Stimulated activated naive CD4-positive, alpha-beta T cell treated with Interleukin-2 at 50 U/mL for 16 hours (primary cell): ENCODE data around the gene CCDC6.

ENCODE experiments used
- DNase-seq: peaks from one replicate; lab custom pipeline; 2025; lab: John Stamatoyannopoulos, UW

CCDC6 gene

GRCh38 chr10:59851864-59852263 lies 54.5 kb downstream of the CCDC6 start:
- DNase-seq = no peak

GRCh38 chr10:59847888-59848287 lies 58.5 kb downstream of the CCDC6 start:
- no peak for DNase-seq

- DNase-seq = no peak
Measured at GRCh38 chr10:59847326-59847725, 59.0 kb downstream of the CCDC6 start.

GRCh38 chr10:59844436-59844835 lies 61.9 kb downstream of the CCDC6 start:
- no peak for DNase-seq

GRCh38 chr10:59843748-59844147 lies 62.6 kb downstream of the CCDC6 start:
- DNase-seq = no peak

GRCh38 chr10:59839576-59839975 lies 66.8 kb downstream of the CCDC6 start:
- DNase-seq = no peak

GRCh38 chr10:59838085-59838789 lies 68.1 kb downstream of the CCDC6 start:
- no peak for DNase-seq

- no peak for DNase-seq
Measured at GRCh38 chr10:59833810-59834209, 72.5 kb downstream of the CCDC6 start.

GRCh38 chr10:59832506-59832905 lies 73.8 kb downstream of the CCDC6 start:
- DNase-seq = no peak

GRCh38 chr10:59831658-59832503 lies 74.5 kb downstream of the CCDC6 start:
- no peak for DNase-seq

- DNase-seq = no peak
Measured at GRCh38 chr10:59830601-59831259, 75.6 kb downstream of the CCDC6 start.

- DNase-seq = no peak
Measured at GRCh38 chr10:59829601-59830000, 76.8 kb downstream of the CCDC6 start.

GRCh38 chr10:59829024-59829423 lies 77.3 kb downstream of the CCDC6 start:
- DNase-seq = no peak

GRCh38 chr10:59825932-59826331 lies 80.4 kb downstream of the CCDC6 start:
- DNase-seq = no peak

- no peak for DNase-seq
Measured at GRCh38 chr10:59823751-59824150, 82.6 kb downstream of the CCDC6 start.

GRCh38 chr10:59823111-59823510 lies 83.2 kb downstream of the CCDC6 start:
- no peak for DNase-seq

- DNase-seq = no peak
Measured at GRCh38 chr10:59820471-59820870, 85.9 kb downstream of the CCDC6 start.

GRCh38 chr10:59819683-59820082 lies 86.7 kb downstream of the CCDC6 start:
- no peak for DNase-seq

- DNase-seq = no peak
Measured at GRCh38 chr10:59819265-59819664, 87.1 kb downstream of the CCDC6 start.

- no peak for DNase-seq
Measured at GRCh38 chr10:59817773-59818172, 88.6 kb downstream of the CCDC6 start.

GRCh38 chr10:59814878-59815277 lies 91.5 kb downstream of the CCDC6 start:
- no peak for DNase-seq

GRCh38 chr10:59812519-59813122 lies 93.7 kb downstream of the CCDC6 start:
- no peak for DNase-seq

- DNase-seq = no peak
Measured at GRCh38 chr10:59809644-59809974, 96.7 kb downstream of the CCDC6 start.
